Endothelial cell of umbilical vein (primary cell): Measurements from ENCODE around the gene MED14. TPM values are rescaled to one million over a fixed set of nuclear protein-coding genes. Genes with fewer than 3 reads are reported as not detected.

Experiments used
- BruUV-seq: library from RNA; stranded (reverse); fragments of 400-500 nt; replicated peaks from 2 replicates; lab custom pipeline; 2021; lab: Mats Ljungman, UMichigan
- CTCF ChIA-PET: fragments of 300-600, 350-600 bp; sonication (Branson Sonifier 250); formaldehyde crosslinking; loops from one replicate; lab custom pipeline; 2021; ENCODE audit warnings: antibody characterized with exemption, inconsistent platforms; lab: Charles Lee
- POLR2A ChIA-PET: fragments of 300-600, 350-600 bp; sonication (Branson Sonifier 250); formaldehyde crosslinking; loops from one replicate; lab custom pipeline; 2021; ENCODE audit warnings: antibody characterized with exemption, inconsistent platforms; lab: Charles Lee
- DNase-seq: peaks from one replicate; pipeline ENCODE4 v3.0.0-alpha.2; 2011; ENCODE audit warnings: low read depth, low spot score
- FAIRE-seq: peaks from 2 replicates; lab custom pipeline; 2011; peaks lifted over from hg19 to GRCh38; lab: Jason Lieb, UNC
- H2AFZ ChIP-seq: 2 replicates; pipeline ENCODE4 v1.6.0; 2012; ENCODE audit warnings: low read depth, low read length, control low read depth, inconsistent platforms
- H3K27ac ChIP-seq: 2 replicates; pipeline ENCODE4 v1.5.1; 2011; ENCODE audit warnings: low read depth, mild to moderate bottlenecking, control low read depth, low read length, moderate library complexity; ENCODE audit not compliant: insufficient read depth
- H3K27me3 ChIP-seq, 2 experiments: 2 replicates each; pipeline versions ENCODE4 v1.6.0 to v1.6.1; 2011; ENCODE audit warnings: low read length in 2 of 2, mixed read lengths in 1 of 2; ENCODE audit not compliant: control insufficient read depth in 2 of 2, insufficient read depth in 2 of 2
- H3K36me3 ChIP-seq, 2 experiments: 2 replicates in 1 of 2; 3 replicates in 1 of 2; pipeline ENCODE4 v1.5.1; 2011; ENCODE audit warnings: low read length in 2 of 2, mild to moderate bottlenecking in 1 of 2, moderate library complexity in 1 of 2; ENCODE audit not compliant: control insufficient read depth in 2 of 2, insufficient read depth in 2 of 2; ENCODE audit errors: extremely low read depth in 1 of 2
- H3K4me1 ChIP-seq: 3 replicates; pipeline ENCODE4 v1.5.1; 2011; ENCODE audit warnings: mild to moderate bottlenecking, low read length; ENCODE audit not compliant: control insufficient read depth, insufficient read depth; ENCODE audit errors: extremely low read depth
- H3K4me2 ChIP-seq: 2 replicates; pipeline ENCODE4 v1.6.1; 2011; ENCODE audit warnings: low read length, control low read depth, mixed read lengths; ENCODE audit not compliant: insufficient read depth
- H3K4me3 ChIP-seq, 3 experiments: fragments of 200-600 bp in 1 of 3; sonication (generic), shearing (Covaris generic) in 1 of 3; replicated peaks in 1 of 3; 2 replicates each; pipeline ENCODE4 v1.5.1; 2011 to 2016; ENCODE audit warnings: control low read depth in 3 of 3, low read length in 3 of 3, mild to moderate bottlenecking in 2 of 3, inconsistent platforms in 1 of 3, low read depth in 1 of 3, moderate library complexity in 1 of 3; ENCODE audit not compliant: insufficient read depth in 1 of 3
- H3K79me2 ChIP-seq: 2 replicates; pipeline ENCODE4 v1.6.0; 2012; ENCODE audit warnings: low read length, inconsistent platforms; ENCODE audit not compliant: control insufficient read depth, insufficient read depth
- H3K9ac ChIP-seq: replicated peaks from 2 replicates; pipeline ENCODE3; 2011; ENCODE audit warnings: low read length, control low read depth; ENCODE audit not compliant: insufficient read depth; ENCODE audit errors: extremely low read depth
- H3K9me1 ChIP-seq: replicated peaks from 3 replicates; pipeline ENCODE4 v1.6.0; 2011; ENCODE audit warnings: mild to moderate bottlenecking, low read length; ENCODE audit not compliant: control insufficient read depth, insufficient read depth; ENCODE audit errors: extremely low read depth
- H3K9me3 ChIP-seq: replicated peaks from 2 replicates; pipeline ENCODE4 v1.5.1; 2012; ENCODE audit warnings: low read length, inconsistent platforms; ENCODE audit not compliant: control insufficient read depth, insufficient read depth
- H4K20me1 ChIP-seq: replicated peaks from 2 replicates; pipeline ENCODE3; 2011; ENCODE audit warnings: mild to moderate bottlenecking, low read length; ENCODE audit not compliant: control insufficient read depth, insufficient read depth; ENCODE audit errors: extremely low read depth
- EZH2 ChIP-seq: IDR thresholded peaks from 2 replicates; pipeline ENCODE4 v1.6.1; 2012; ENCODE audit warnings: borderline replicate concordance, low read depth, mild to moderate bottlenecking, moderate library complexity, low read length, inconsistent platforms; ENCODE audit not compliant: severe bottlenecking
- FOS ChIP-seq: IDR thresholded peaks from 2 replicates; pipeline ENCODE4 v1.6.1; 2011; ENCODE audit warnings: mild to moderate bottlenecking, low read length, moderate library complexity, borderline replicate concordance; ENCODE audit not compliant: insufficient read depth
- GATA2 ChIP-seq: IDR thresholded peaks from 2 replicates; pipeline ENCODE4 v1.7.0; 2011; ENCODE audit warnings: low read depth, mild to moderate bottlenecking, moderate library complexity, mixed read lengths, low read length; ENCODE audit not compliant: insufficient read length, insufficient read depth
- JUN ChIP-seq: IDR thresholded peaks from 2 replicates; pipeline ENCODE4 v1.6.1; 2011; ENCODE audit warnings: borderline replicate concordance, low read depth; ENCODE audit not compliant: insufficient read length, insufficient read depth
- MYC ChIP-seq: IDR thresholded peaks from one replicate; pipeline ENCODE4 v1.6.1; 2011; ENCODE audit warnings: mild to moderate bottlenecking, low read depth, low read length
- POLR2A ChIP-seq: IDR thresholded peaks from 2 replicates; pipeline ENCODE4 v1.6.1; 2012; ENCODE audit warnings: low read depth, mild to moderate bottlenecking, control low read depth, low read length
- POLR2AphosphoS5 ChIP-seq: IDR thresholded peaks from 2 replicates; pipeline ENCODE4 v1.6.1; 2012; ENCODE audit warnings: low read depth, mild to moderate bottlenecking, control low read depth, low read length, moderate library complexity; ENCODE audit not compliant: insufficient read depth
- dilution Hi-C: fragments of 300-500 bp; cut with MboI; formaldehyde crosslinking; loops from one replicate; pipeline ENCODE4 v1.15.0; 2019; ENCODE audit warnings: low sequenced_read_pairs; ENCODE audit not compliant: extremely low pct_ligation_motif_present
- intact Hi-C: fragments of 100-400 bp; cut with micrococcal nuclease; formaldehyde crosslinking; loops from one replicate; pipeline ENCODE4 v1.10.0; 2022
- polyA plus RNA-seq, 4 experiments: library from polyadenylated mRNA; depleted of rRNA in 3 of 4; stranded (reverse) in 3 of 4; unstranded in 1 of 4; fragments of >200 nt; gene quantifications; 2 replicates each; pipeline versions ENCODE4 v1.2.1 to v1.2.3, GENCODE V29; 2011 to 2012; ENCODE audit warnings: missing spikeins in 1 of 4
- total RNA-seq: library from RNA; stranded (reverse); gene quantifications from 2 replicates; pipeline ENCODE4 v1.2.3, GENCODE V29; 2021
- TF ChIP-seq, protein P1 (sequence below): IDR thresholded peaks from 2 replicates; pipeline ENCODE4 v1.6.1; 2011; ENCODE audit not compliant: insufficient read depth, insufficient read length
- TF ChIP-seq, protein P2 (sequence below), 2 donors: IDR thresholded peaks; 1 replicate in 1 of 2; 2 replicates in 1 of 2; pipeline ENCODE4 v1.5.1; 2011; ENCODE audit warnings: low read length in 2 of 2, mild to moderate bottlenecking in 2 of 2, moderate library complexity in 2 of 2, control low read depth in 1 of 2, inconsistent platforms in 1 of 2, low read depth in 1 of 2; ENCODE audit not compliant: insufficient read depth in 1 of 2; ENCODE audit errors: extremely low read depth in 1 of 2

The MED14 gene
- total and polyA plus RNA-seq, 2 donors (not counting 3 experiments of a cell fraction or from before 2014, with no cell fraction given) = 25.6 to 55.8 TPM

DNA sequence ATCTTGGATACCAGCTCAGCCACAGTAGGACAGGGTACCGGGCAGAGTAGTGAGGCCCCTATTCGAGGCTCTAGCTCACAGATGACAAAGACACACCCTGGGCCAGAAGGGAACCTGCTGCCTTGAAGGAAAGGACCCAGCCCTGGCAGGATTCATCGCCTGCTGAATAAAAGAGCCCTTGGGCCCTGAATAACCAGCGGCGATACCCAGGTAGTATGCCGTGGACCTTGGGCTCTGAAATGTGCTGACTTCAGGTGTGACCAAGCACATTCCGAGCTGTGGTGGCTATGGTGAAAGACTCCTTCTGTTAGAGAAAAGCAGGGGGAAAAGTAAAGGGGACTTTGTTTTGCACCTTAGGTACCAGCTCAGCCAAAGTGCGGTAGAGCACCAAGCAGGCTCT is 14.6 kb downstream of the MED14 start:
- Histone ChIP-seq H4K20me1 (no peaks in the 10 kb centered on the region), H3K36me3 (no peaks in the 10 kb centered on the region), H3K4me2 (no peak overlapping the region), H3K27ac (no peak overlapping the region), H3K4me3 (no peak overlapping the region), H3K9me1 (no peaks in the 10 kb centered on the region), H2AFZ (no peak overlapping the region), H3K9ac (no peak overlapping the region), H3K4me1 (peaks cover 3% of the 10 kb centered on the region), H3K79me2 (peaks cover 54% of the 10 kb centered on the region), H3K9me3 (no peaks in the 10 kb centered on the region), H3K27me3 (no peaks in the 10 kb centered on the region)
- ChIA-PET POLR2A (no interaction called here), CTCF (interaction anchor here (0.7 kb wide), 1 partner anchor 73 kb away, joined by 3 read pairs; no protein-coding TSS in a partner anchor)
- DNase-seq = no peak
- intact Hi-C loops (no loop called here), dilution Hi-C loops (no loop called here)
- FAIRE-seq = no peak
- TF ChIP-seq POLR2A (no peak), MYC (no peak), JUN (no peak), POLR2AphosphoS5 (no peak), FOS (no peak), EZH2 (no peak), GATA2 (no peak)
- TF ChIP-seq, protein P1, sequence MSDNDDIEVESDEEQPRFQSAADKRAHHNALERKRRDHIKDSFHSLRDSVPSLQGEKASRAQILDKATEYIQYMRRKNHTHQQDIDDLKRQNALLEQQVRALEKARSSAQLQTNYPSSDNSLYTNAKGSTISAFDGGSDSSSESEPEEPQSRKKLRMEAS = no peak
- TF ChIP-seq, protein P2, sequence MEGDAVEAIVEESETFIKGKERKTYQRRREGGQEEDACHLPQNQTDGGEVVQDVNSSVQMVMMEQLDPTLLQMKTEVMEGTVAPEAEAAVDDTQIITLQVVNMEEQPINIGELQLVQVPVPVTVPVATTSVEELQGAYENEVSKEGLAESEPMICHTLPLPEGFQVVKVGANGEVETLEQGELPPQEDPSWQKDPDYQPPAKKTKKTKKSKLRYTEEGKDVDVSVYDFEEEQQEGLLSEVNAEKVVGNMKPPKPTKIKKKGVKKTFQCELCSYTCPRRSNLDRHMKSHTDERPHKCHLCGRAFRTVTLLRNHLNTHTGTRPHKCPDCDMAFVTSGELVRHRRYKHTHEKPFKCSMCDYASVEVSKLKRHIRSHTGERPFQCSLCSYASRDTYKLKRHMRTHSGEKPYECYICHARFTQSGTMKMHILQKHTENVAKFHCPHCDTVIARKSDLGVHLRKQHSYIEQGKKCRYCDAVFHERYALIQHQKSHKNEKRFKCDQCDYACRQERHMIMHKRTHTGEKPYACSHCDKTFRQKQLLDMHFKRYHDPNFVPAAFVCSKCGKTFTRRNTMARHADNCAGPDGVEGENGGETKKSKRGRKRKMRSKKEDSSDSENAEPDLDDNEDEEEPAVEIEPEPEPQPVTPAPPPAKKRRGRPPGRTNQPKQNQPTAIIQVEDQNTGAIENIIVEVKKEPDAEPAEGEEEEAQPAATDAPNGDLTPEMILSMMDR (IDR thresholded peaks at IDR 0.05; ENCODE audit: extremely low read depth in 1 of 2, insufficient read depth in 1 of 2, low read depth in 1 of 2, low read length in 2 of 2) = no peak
- BruUV-seq = no TSS peak
